H1 (cell line): Measurements from ENCODE around the gene CMSS1. TPM values are rescaled to one million over a fixed set of nuclear protein-coding genes. Genes with fewer than 3 reads are reported as not detected.

Experiments
- CTCF ChIA-PET: fragments of 300-600 bp; sonication (Branson Sonifier 250); formaldehyde crosslinking; loops from one replicate; lab custom pipeline; 2021; ENCODE audit not compliant: partially characterized antibody; lab: Charles Lee
- POLR2A ChIA-PET: fragments of 300-600 bp; sonication (Branson Sonifier 250); formaldehyde crosslinking; loops from one replicate; lab custom pipeline; 2021; ENCODE audit warnings: inconsistent platforms; ENCODE audit not compliant: partially characterized antibody; lab: Charles Lee
- DNase-seq, 2 experiments: peaks; one replicate each; pipeline versions ENCODE4 v3.0.0 to v3.0.0-alpha.2; 2010 to 2022; ENCODE audit warnings: low spot score in 2 of 2, low read depth in 1 of 2, mixed read lengths in 1 of 2
- FAIRE-seq: peaks from 2 replicates; lab custom pipeline; 2011; peaks lifted over from hg19 to GRCh38; lab: Jason Lieb, UNC
- H2AFZ ChIP-seq: 2 replicates; pipeline ENCODE4 v1.8.1; 2012; ENCODE audit warnings: low read length, inconsistent platforms
- H2AK5ac ChIP-seq: 2 replicates; pipeline ENCODE4 v1.6.1; 2013; ENCODE audit warnings: low read depth, low read length
- H2BK120ac ChIP-seq: replicated peaks from 2 replicates; pipeline ENCODE3; 2013; ENCODE audit warnings: low read depth, low read length, inconsistent platforms
- H2BK12ac ChIP-seq: 2 replicates; pipeline ENCODE4 v1.6.1; 2013; ENCODE audit warnings: low read depth, low read length
- H2BK15ac ChIP-seq: 2 replicates; pipeline ENCODE4 v1.6.1; 2013; ENCODE audit warnings: low read length
- H2BK20ac ChIP-seq: 2 replicates; pipeline ENCODE4 v1.6.1; 2013; ENCODE audit warnings: low read length
- H2BK5ac ChIP-seq: 2 replicates; pipeline ENCODE4 v1.6.1; 2013; ENCODE audit warnings: low read depth, low read length
- H3K14ac ChIP-seq: 2 replicates; pipeline ENCODE4 v1.6.1; 2013; ENCODE audit warnings: inconsistent platforms; ENCODE audit not compliant: insufficient read length
- H3K18ac ChIP-seq: 2 replicates; pipeline ENCODE4 v1.6.1; 2013; ENCODE audit warnings: low read length; ENCODE audit errors: extremely low read depth
- H3K23ac ChIP-seq: 2 replicates; pipeline ENCODE4 v1.6.1; 2013; ENCODE audit warnings: inconsistent platforms; ENCODE audit not compliant: insufficient read length
- H3K23me2 ChIP-seq: 2 replicates; pipeline ENCODE4 v1.6.1; 2013; ENCODE audit warnings: low read depth, low read length
- H3K27ac ChIP-seq: 2 replicates; pipeline ENCODE4 v1.6.1; 2011; ENCODE audit warnings: low read depth, low read length, inconsistent platforms
- H3K27me3 ChIP-seq, 4 experiments: replicated peaks in 1 of 4; 1 replicate in 1 of 4; 2 replicates in 3 of 4; pipeline versions ENCODE4 v1.6.1 to v1.8.1; 2011 to 2013; ENCODE audit warnings: low read length in 3 of 4, mild to moderate bottlenecking in 3 of 4, inconsistent platforms in 2 of 4, mixed read lengths in 2 of 4, moderate library complexity in 1 of 4; ENCODE audit not compliant: control insufficient read depth in 3 of 4, insufficient read depth in 3 of 4; ENCODE audit errors: extremely low read depth in 1 of 4
- H3K36me3 ChIP-seq, 4 experiments: 2 replicates each; pipeline versions ENCODE4 v1.6.1 to v1.8.1; 2011 to 2013; ENCODE audit warnings: mild to moderate bottlenecking in 4 of 4, low read length in 3 of 4, moderate library complexity in 2 of 4, control low read depth in 1 of 4, inconsistent platforms in 1 of 4; ENCODE audit not compliant: insufficient read depth in 4 of 4, control insufficient read depth in 2 of 4
- H3K4ac ChIP-seq: replicated peaks from 2 replicates; pipeline ENCODE3; 2013; ENCODE audit warnings: low read length, low read depth, mixed read lengths, inconsistent platforms; ENCODE audit not compliant: insufficient read length
- H3K4me1 ChIP-seq, 4 experiments: replicated peaks in 1 of 4; 1 replicate in 1 of 4; 2 replicates in 3 of 4; pipeline versions ENCODE4 v1.6.1 to v1.8.1; 2011 to 2013; ENCODE audit warnings: low read length in 3 of 4, inconsistent platforms in 2 of 4, mixed read lengths in 1 of 4; ENCODE audit not compliant: insufficient read depth in 4 of 4, control insufficient read depth in 3 of 4
- H3K4me2 ChIP-seq, 2 experiments: 2 replicates each; pipeline versions ENCODE4 v1.6.1 to v1.8.1; 2011 to 2013; ENCODE audit warnings: low read depth in 2 of 2, low read length in 2 of 2, control low read depth in 1 of 2, inconsistent platforms in 1 of 2, mild to moderate bottlenecking in 1 of 2; ENCODE audit not compliant: insufficient read depth in 1 of 2
- H3K4me3 ChIP-seq, 4 experiments: fragments of 200-600, 300-600 bp in 1 of 4; sonication (generic), shearing (Covaris generic), sonication (Bioruptor Twin) in 1 of 4; 2 replicates each; pipeline versions ENCODE4 v1.5.1 to v1.8.1; 2011 to 2016; ENCODE audit warnings: low read length in 4 of 4, low read depth in 3 of 4, control low read depth in 2 of 4, inconsistent platforms in 2 of 4, mild to moderate bottlenecking in 2 of 4, mixed read lengths in 1 of 4, moderate library complexity in 1 of 4; ENCODE audit not compliant: insufficient read depth in 2 of 4; ENCODE audit errors: extremely low read depth in 1 of 4
- H3K56ac ChIP-seq: replicated peaks from 2 replicates; pipeline ENCODE3; 2013; ENCODE audit warnings: low read depth, mild to moderate bottlenecking, mixed read lengths, low read length, inconsistent platforms; ENCODE audit not compliant: insufficient read length
- H3K79me1 ChIP-seq: 2 replicates; pipeline ENCODE4 v1.6.1; 2013; ENCODE audit warnings: low read depth, low read length, control low read depth
- H3K79me2 ChIP-seq, 2 experiments: 2 replicates each; pipeline versions ENCODE4 v1.6.1 to v1.8.1; 2012 to 2013; ENCODE audit warnings: low read length in 2 of 2, mild to moderate bottlenecking in 2 of 2, inconsistent platforms in 1 of 2; ENCODE audit not compliant: insufficient read depth in 2 of 2, control insufficient read depth in 1 of 2
- H3K9ac ChIP-seq, 4 experiments: replicated peaks in 1 of 4; 1 replicate in 1 of 4; 2 replicates in 3 of 4; pipeline versions ENCODE4 v1.6.1 to v1.8.1; 2011 to 2013; ENCODE audit warnings: low read depth in 3 of 4, low read length in 3 of 4, control low read depth in 2 of 4, mild to moderate bottlenecking in 2 of 4, moderate library complexity in 2 of 4, inconsistent platforms in 1 of 4; ENCODE audit errors: extremely low read depth in 1 of 4
- H3K9me3 ChIP-seq, 2 experiments: 2 replicates each; pipeline versions ENCODE4 v1.6.1 to v1.8.1; 2012 to 2013; ENCODE audit warnings: mild to moderate bottlenecking in 2 of 2, moderate library complexity in 2 of 2, control low read depth in 1 of 2, inconsistent platforms in 1 of 2, low read depth in 1 of 2, low read length in 1 of 2, mixed read lengths in 1 of 2; ENCODE audit not compliant: insufficient read depth in 2 of 2
- H4K20me1 ChIP-seq, 2 experiments: replicated peaks in 1 of 2; 2 replicates each; pipeline versions ENCODE3 to v1.8.1; 2011 to 2013; ENCODE audit warnings: inconsistent platforms in 2 of 2, low read length in 2 of 2, mild to moderate bottlenecking in 1 of 2; ENCODE audit not compliant: insufficient read depth in 2 of 2, control insufficient read depth in 1 of 2
- H4K5ac ChIP-seq: 2 replicates; pipeline ENCODE4 v1.6.1; 2013; ENCODE audit warnings: low read length, low read depth, mixed read lengths, inconsistent platforms; ENCODE audit not compliant: insufficient read length
- H4K8ac ChIP-seq: 2 replicates; pipeline ENCODE4 v1.8.0; 2013; ENCODE audit warnings: mild to moderate bottlenecking, moderate library complexity, low read length, inconsistent platforms; ENCODE audit not compliant: insufficient read depth; ENCODE audit errors: extremely low read depth
- H4K91ac ChIP-seq: replicated peaks from 2 replicates; pipeline ENCODE3; 2013; ENCODE audit warnings: low read length, mixed read lengths, inconsistent platforms; ENCODE audit not compliant: insufficient read length
- ATF2 ChIP-seq: IDR thresholded peaks from 2 replicates; pipeline ENCODE4 v1.6.1; 2012; ENCODE audit warnings: low read length, inconsistent platforms
- ATF3 ChIP-seq: IDR thresholded peaks from 2 replicates; pipeline ENCODE4 v1.6.1; 2011; ENCODE audit warnings: low read depth, mild to moderate bottlenecking, low read length; ENCODE audit not compliant: insufficient read depth
- BRCA1 ChIP-seq: IDR thresholded peaks from 2 replicates; pipeline ENCODE4 v1.6.1; 2012; ENCODE audit warnings: low read depth, low read length, improper control_type of control experiment
- CBX5 ChIP-seq: fragments of 300-800, 300-1000 bp; sonication (generic); IDR thresholded peaks from 2 replicates; pipeline ENCODE4 v1.7.1; 2016; ENCODE audit warnings: antibody characterized with exemption, low read length, low read depth
- CHD2 ChIP-seq: IDR thresholded peaks from 2 replicates; pipeline ENCODE4 v1.6.1; 2012; ENCODE audit warnings: low read length, improper control_type of control experiment
- CREB1 ChIP-seq: IDR thresholded peaks from 2 replicates; pipeline ENCODE4 v1.6.1; 2012; ENCODE audit warnings: inconsistent platforms
- FOSL1 ChIP-seq: IDR thresholded peaks from 2 replicates; pipeline ENCODE4 v1.6.1; 2011; ENCODE audit warnings: mild to moderate bottlenecking, low read depth, low read length, moderate library complexity; ENCODE audit not compliant: insufficient read depth
- JUN ChIP-seq: IDR thresholded peaks from 2 replicates; pipeline ENCODE4 v1.6.1; 2011; ENCODE audit warnings: low read depth, mild to moderate bottlenecking, improper control_type of control experiment, low read length
- MAX ChIP-seq: IDR thresholded peaks from 2 replicates; pipeline ENCODE4 v1.6.1; 2012; ENCODE audit warnings: inconsistent platforms
- RFX5 ChIP-seq: IDR thresholded peaks from 2 replicates; pipeline ENCODE4 v1.6.1; 2011; ENCODE audit warnings: low read depth, low read length, improper control_type of control experiment, borderline replicate concordance
- TCF12 ChIP-seq: IDR thresholded peaks from 2 replicates; pipeline ENCODE4 v1.6.1; 2011; ENCODE audit warnings: low read depth, mild to moderate bottlenecking, low read length
- ZNF274 ChIP-seq: IDR thresholded peaks from 2 replicates; pipeline ENCODE4 v1.7.0; 2012; ENCODE audit warnings: low read length, borderline replicate concordance; ENCODE audit errors: extremely low read depth
- polyA plus RNA-seq, 7 experiments: library from polyadenylated mRNA; depleted of rRNA in 3 of 7; stranded (reverse) in 5 of 7; unstranded in 2 of 7; fragments of >200 nt in 5 of 7; fragments of 200-250 nt in 2 of 7; gene quantifications; 1 replicate in 5 of 7; 2 replicates in 1 of 7; 4 replicates in 1 of 7; pipeline versions ENCODE4 v1.2.1 to v1.2.3, GENCODE V29; 2011 to 2013; ENCODE audit warnings: missing spikeins in 2 of 7, mixed read lengths in 2 of 7
- total RNA-seq: library from RNA; stranded (reverse); fragmentation: NEBNext Ultra II Directional; extraction: Animal tissue kit (Norgen Biotek cat#: 25700); gene quantifications from 2 replicates; pipeline ENCODE4 v1.2.1, GENCODE V29; 2021

The CMSS1 gene
- total and polyA plus RNA-seq, 2 of the 8 experiments (the other 6 are each of a cell fraction or from before 2014, with no cell fraction given): 15.2 to 75.1 TPM

DNA sequence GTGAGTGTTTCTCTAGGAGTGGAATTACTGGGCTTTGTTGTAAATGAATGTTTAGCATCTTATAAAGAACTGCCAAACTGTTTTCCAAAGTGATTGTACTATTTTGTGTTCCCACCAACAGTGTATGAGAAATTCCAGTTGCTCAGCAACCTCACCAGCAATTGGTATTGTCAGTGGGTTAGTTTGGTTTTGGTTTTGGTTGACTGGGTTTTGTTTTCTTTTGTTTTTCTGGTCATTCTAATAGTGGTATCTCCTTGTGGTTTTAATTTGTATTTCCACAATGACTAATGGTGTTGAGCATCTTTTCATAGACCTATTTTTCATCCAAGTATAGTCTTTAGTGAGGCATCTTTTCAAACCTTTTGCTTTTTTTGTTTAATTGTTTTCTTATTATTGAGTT, 269.5 kb downstream of the CMSS1 start:
- Histone ChIP-seq H2AK5ac (no peak overlapping the region), H2BK120ac (no peak overlapping the region), H4K5ac (no peak overlapping the region), H3K23ac (no peak overlapping the region), H2BK5ac (no peak overlapping the region), H3K4ac (no peak overlapping the region), H3K14ac (no peak overlapping the region), H3K27me3 (no peaks in the 10 kb centered on the region), H3K4me3 (no peak overlapping the region), H2BK20ac (no peak overlapping the region), H4K8ac (no peak overlapping the region), H2BK12ac (no peak overlapping the region; the same call in 1 of the 2 replicates), H3K79me2 (no peaks in the 10 kb centered on the region), H3K4me2 (no peak overlapping the region), H3K27ac (no peak overlapping the region), H3K18ac (no peak overlapping the region), H3K56ac (no peak overlapping the region), H4K20me1 (no peaks in the 10 kb centered on the region), H3K9me3 (no peaks in the 10 kb centered on the region), H3K79me1 (no peaks in the 10 kb centered on the region), H3K36me3 (no peaks in the 10 kb centered on the region), H2BK15ac (no peak overlapping the region), H4K91ac (no peak overlapping the region), H3K9ac (no peak overlapping the region), H3K23me2 (no peaks in the 10 kb centered on the region), H2AFZ (no peak overlapping the region), H3K4me1 (peaks cover 0 to 7% (median 3%) of the 10 kb centered on the region in 4 experiments; a peak in 5 of 7 replicates)
- POLR2A ChIA-PET: no interaction called here
- TF ChIP-seq RFX5 (no peak), CBX5 (no peak), ATF3 (no peak), CREB1 (no peak), MAX (no peak), ZNF274 (no peak), FOSL1 (no peak), JUN (no peak), CHD2 (no peak), BRCA1 (no peak), ATF2 (no peak), TCF12 (no peak)
- FAIRE-seq: no peak
- no peak for DNase-seq
- CTCF ChIA-PET: no interaction called here
